ENCODE data around the gene WT1.
A peak's percentile ranks its signal among the peaks of the same experiment; 100 is the strongest.

The WT1 gene

GRCh38 chr11:32464078-32464477 is 28.7 kb upstream of the WT1 start:
- TF ChIP-seq ZNF146 (tag by site-specific recombination; IDR thresholded peaks at IDR 0.05): no peak
- Histone ChIP-seq H3K4me1 (ENCODE audit: control insufficient read depth, insufficient read depth, low read length) (no peaks in the 10 kb centered on the region), H3K4me3 (ENCODE audit: low read depth, low read length) (no peak overlapping the region), H3K27ac (ENCODE audit: extremely low read depth, low read depth, low read length) (no peak overlapping the region), H3K9me3 (ENCODE audit: control insufficient read depth, insufficient read depth, low read depth, low read length) (no peaks in the 10 kb centered on the region), H3K36me3 (ENCODE audit: control insufficient read depth in 2 of 2, insufficient read depth in 1 of 2, low read length in 2 of 2) (no peaks in the 10 kb centered on the region)
- ChIA-PET POLR2A (no interaction called here), CTCF (no interaction called here)

- H3K4me3 ChIP-seq (ENCODE audit: low read depth, low read length): no peak overlapping the region
- TF ChIP-seq ZNF211 (tag by site-specific recombination; IDR thresholded peaks at IDR 0.05; ENCODE audit: low read depth) (no peak), AEBP2 (tag by site-specific recombination; IDR thresholded peaks at IDR 0.05; ENCODE audit: borderline replicate concordance) (no peak)
- ChIA-PET POLR2A (no interaction called here), CTCF (no interaction called here)
- no peaks in the 10 kb centered on the region for H3K9me3 ChIP-seq (ENCODE audit: control insufficient read depth, insufficient read depth, low read depth, low read length)
- H3K36me3 ChIP-seq (ENCODE audit: control insufficient read depth in 2 of 2, insufficient read depth in 1 of 2, low read length in 2 of 2): no peaks in the 10 kb centered on the region
- H3K27ac ChIP-seq (ENCODE audit: extremely low read depth, low read depth, low read length): no peak overlapping the region
- H3K4me1 ChIP-seq (ENCODE audit: control insufficient read depth, insufficient read depth, low read length): no peaks in the 10 kb centered on the region
Observed at GRCh38 chr11:32462011-32462690, 26.8 kb upstream of the WT1 start.

GRCh38 chr11:32456864-32457263 is 21.5 kb upstream of the WT1 start:
- Histone ChIP-seq H3K4me1 (ENCODE audit: control insufficient read depth, insufficient read depth, low read length) (no peaks in the 10 kb centered on the region), H3K36me3 (ENCODE audit: control insufficient read depth in 2 of 2, insufficient read depth in 1 of 2, low read length in 2 of 2) (no peaks in the 10 kb centered on the region), H3K9me3 (ENCODE audit: control insufficient read depth, insufficient read depth, low read depth, low read length) (no peaks in the 10 kb centered on the region), H3K4me3 (ENCODE audit: low read depth, low read length) (no peak overlapping the region), H3K27ac (ENCODE audit: extremely low read depth, low read depth, low read length) (no peak overlapping the region)
- TF ChIP-seq ZNF664 (tag by site-specific recombination; IDR thresholded peaks at IDR 0.05) (no peak), PBX3 (CRISPR knock-in tag; IDR thresholded peaks at IDR 0.05) (no peak), PRDM10 (tag by site-specific recombination; IDR thresholded peaks at IDR 0.05) (no peak), ZNF701 (tag by site-specific recombination; IDR thresholded peaks at IDR 0.05) (no peak)
- POLR2A ChIA-PET: no interaction called here
- CTCF ChIA-PET: interaction anchor here (0.5 to 0.7 kb wide), 2 partner anchors 12 to 53 kb away, joined by 3 to 5 read pairs; no protein-coding TSS in a partner anchor

GRCh38 chr11:32454993-32455392 is 19.7 kb upstream of the WT1 start:
- no peaks in the 10 kb centered on the region for H3K36me3 ChIP-seq (ENCODE audit: control insufficient read depth in 2 of 2, insufficient read depth in 1 of 2, low read length in 2 of 2)
- H3K4me1 ChIP-seq (ENCODE audit: control insufficient read depth, insufficient read depth, low read length): no peaks in the 10 kb centered on the region
- no peaks in the 10 kb centered on the region for H3K9me3 ChIP-seq (ENCODE audit: control insufficient read depth, insufficient read depth, low read depth, low read length)
- H3K4me3 ChIP-seq (ENCODE audit: low read depth, low read length): no peak overlapping the region
- no peak for TF ChIP-seq ZNF133 (tag by site-specific recombination; IDR thresholded peaks at IDR 0.05)
- TF ChIP-seq EGR2 (tag by site-specific recombination; IDR thresholded peaks at IDR 0.05; ENCODE audit: low read depth): peak; percentile 89
- TF ChIP-seq ZSCAN5A (tag by site-specific recombination; IDR thresholded peaks at IDR 0.05): no peak
- no peak for TF ChIP-seq ZNF792 (tag by site-specific recombination; IDR thresholded peaks at IDR 0.05)
- TF ChIP-seq ZNF555 (tag by site-specific recombination; conservative IDR thresholded peaks at IDR 0.05): no peak
- TF ChIP-seq ZNF132 (tag by site-specific recombination; IDR thresholded peaks at IDR 0.05; ENCODE audit: borderline replicate concordance): no peak
- peak; percentile 94 for TF ChIP-seq ZFHX2 (tag by site-specific recombination; conservative IDR thresholded peaks at IDR 0.05)
- no peak for TF ChIP-seq ZNF623 (tag by site-specific recombination; IDR thresholded peaks at IDR 0.05)
- TF ChIP-seq ZNF830 (tag by site-specific recombination; IDR thresholded peaks at IDR 0.05; ENCODE audit: low read depth): no peak
- TF ChIP-seq ZNF501 (tag by site-specific recombination; IDR thresholded peaks at IDR 0.05): no peak
- no peak overlapping the region for H3K27ac ChIP-seq (ENCODE audit: extremely low read depth, low read depth, low read length)
- CTCF ChIA-PET: no interaction called here
- POLR2A ChIA-PET: no interaction called here

Measured in HEK293 (cell line).